Brain pericyte (primary cell): ENCODE results near the gene CACNG7.

Experiments
- DNase-seq: peaks from one replicate; pipeline ENCODE4 v3.0.0-alpha.2; 2012; ENCODE audit warnings: low read depth, low spot score

The CACNG7 gene

GRCh38 chr19:53983457-53984289 lies 74.6 kb downstream of the CACNG7 start:
- DNase-seq, result no peak

GRCh38 chr19:53985863-53986262 lies 76.8 kb downstream of the CACNG7 start:
- no peak for DNase-seq

- no peak for DNase-seq
Observed at GRCh38 chr19:53988981-53989380, 79.9 kb downstream of the CACNG7 start.

GRCh38 chr19:53989600-53990533 lies 80.8 kb downstream of the CACNG7 start:
- DNase-seq, result no peak

GRCh38 chr19:53991224-53992113 lies 82.4 kb downstream of the CACNG7 start, which contains the start of gene CACNG6:
Gene CACNG6 (plus strand): TSS chr19:53991637. CDS start chr19:53992878, 1,241 bp downstream.
- no peak for DNase-seq

GRCh38 chr19:53992211-53992610 lies 83.1 kb downstream of the CACNG7 start:
- no peak for DNase-seq

GRCh38 chr19:53992815-53993214 lies 83.7 kb downstream of the CACNG7 start:
- no peak for DNase-seq

- DNase-seq, result no peak
Observed at GRCh38 chr19:53993448-53993847, 84.4 kb downstream of the CACNG7 start.
